HG03378 (cell line): ENCODE results near the gene PRADC1.
A peak's percentile ranks its signal among the peaks of the same experiment; 100 is the strongest.

ENCODE experiments used
- ATAC-seq: cut with Tn5 transposase; IDR thresholded peaks from one replicate; pipeline ENCODE4 v1.9.1; 2021; ENCODE audit warnings: mild to moderate bottlenecking, moderate library complexity; ENCODE audit not compliant: unreplicated experiment

Gene PRADC1

GRCh38 chr2:73238149-73238548 lies 5.1 kb upstream of the PRADC1 start:
- no peak for ATAC-seq

GRCh38 chr2:73237168-73237567 lies 4.1 kb upstream of the PRADC1 start:
- no peak for ATAC-seq

- no peak for ATAC-seq
Measured at GRCh38 chr2:73235315-73236028, 2.4 kb upstream of the PRADC1 start.

GRCh38 chr2:73233932-73234832 lies 1.1 kb upstream of the PRADC1 start, which contains the start of gene CCT7:
Gene CCT7 (plus strand): TSS chr2:73234308. CDS start chr2:73234379, 71 bp downstream.
- peak; percentile 60 for ATAC-seq

GRCh38 chr2:73232403-73233153 lies 461 bp downstream of the PRADC1 start:
- no peak for ATAC-seq

- ATAC-seq, result no peak
Measured at GRCh38 chr2:73228631-73229030, 4.4 kb downstream of the PRADC1 start.

- ATAC-seq, result no peak
Measured at GRCh38 chr2:73227086-73227485, 6.0 kb downstream of the PRADC1 start.

- no peak for ATAC-seq
Measured at GRCh38 chr2:73225513-73226360, 7.3 kb downstream of the PRADC1 start.

GRCh38 chr2:73223821-73224220 lies 9.2 kb downstream of the PRADC1 start:
- ATAC-seq, result no peak

- no peak for ATAC-seq
Measured at GRCh38 chr2:73218298-73218697, 14.7 kb downstream of the PRADC1 start.

- no peak for ATAC-seq
Measured at GRCh38 chr2:73217826-73218225, 15.2 kb downstream of the PRADC1 start.

- no peak for ATAC-seq
Measured at GRCh38 chr2:73217160-73217559, 15.9 kb downstream of the PRADC1 start.

GRCh38 chr2:73215254-73215653 lies 17.8 kb downstream of the PRADC1 start:
- no peak for ATAC-seq

GRCh38 chr2:73214120-73215035 lies 18.7 kb downstream of the PRADC1 start, which contains the start of gene SMYD5:
Gene SMYD5 (plus strand): TSS chr2:73214245. CDS start chr2:73214267, 22 bp downstream.
- ATAC-seq, result peak; percentile 89

- peak; percentile 59 for ATAC-seq
Measured at GRCh38 chr2:73212448-73213176, 20.4 kb downstream of the PRADC1 start.

GRCh38 chr2:73212098-73212447 lies 21.0 kb downstream of the PRADC1 start:
- no peak for ATAC-seq

GRCh38 chr2:73210696-73211095 lies 22.3 kb downstream of the PRADC1 start:
- ATAC-seq, result no peak

- ATAC-seq, result no peak
Measured at GRCh38 chr2:73210019-73210418, 23.0 kb downstream of the PRADC1 start.

- ATAC-seq, result no peak
Measured at GRCh38 chr2:73208258-73208657, 24.8 kb downstream of the PRADC1 start.
